Type B pancreatic cell (in vitro differentiated cells): ENCODE measurements around the gene NCOA7. TPM values are rescaled to one million over a fixed set of nuclear protein-coding genes. Genes with fewer than 3 reads are reported as not detected.

Source experiments
- DNase-seq: peaks from one replicate; pipeline ENCODE4 v3.0.0; 2021; ENCODE audit warnings: mixed read lengths; ENCODE audit not compliant: unreplicated experiment; ENCODE audit errors: extremely low spot score
- H3K27ac Mint-ChIP-seq: 2 replicates; pipeline ENCODE4 v1.8.0; 2021; ENCODE audit warnings: mild to moderate bottlenecking, mixed read lengths
- H3K27me3 Mint-ChIP-seq: 2 replicates; pipeline ENCODE4 v1.8.0; 2021; ENCODE audit warnings: mixed read lengths
- H3K36me3 Mint-ChIP-seq: 2 replicates; pipeline ENCODE4 v1.8.0; 2021; ENCODE audit warnings: mixed read lengths
- H3K4me1 Mint-ChIP-seq: one replicate; pipeline ENCODE4 v1.8.0; 2021; ENCODE audit warnings: mixed read lengths; ENCODE audit not compliant: unreplicated experiment
- H3K4me3 Mint-ChIP-seq: 2 replicates; pipeline ENCODE4 v1.8.0; 2021; ENCODE audit warnings: mild to moderate bottlenecking, mixed read lengths
- H3K9me3 Mint-ChIP-seq: 2 replicates; pipeline ENCODE4 v1.8.0; 2021; ENCODE audit warnings: mixed read lengths
- CTCF ChIP-seq: fragments of 200-600 bp; sonication (generic); conservative IDR thresholded peaks from 2 replicates; pipeline ENCODE4 v1.5.0; 2021; ENCODE audit warnings: antibody characterized with exemption, mild to moderate bottlenecking
- total RNA-seq: library from RNA; stranded (reverse); gene quantifications from 2 replicates; pipeline ENCODE4 v1.2.1, GENCODE V29; 2021; ENCODE audit warnings: low replicate concordance

The NCOA7 gene
- total RNA-seq, 1 donor from 2014 or later: 29.9 TPM

- TF ChIP-seq CTCF: no peak
- no peaks in the 10 kb centered on the region for H3K9me3 Mint-ChIP-seq
- peaks cover 37% of the 10 kb centered on the region for H3K36me3 Mint-ChIP-seq
- no peak for DNase-seq
- H3K4me3 Mint-ChIP-seq: no peak overlapping the region
- H3K27ac Mint-ChIP-seq: no peak overlapping the region
- peaks cover 7% of the 10 kb centered on the region for H3K4me1 Mint-ChIP-seq
- H3K27me3 Mint-ChIP-seq: no peaks in the 10 kb centered on the region
Observed at GRCh38 chr6:125924697-125925358, 134.1 kb downstream of the NCOA7 start.

- no peak overlapping the region for H3K27ac Mint-ChIP-seq
- H3K4me3 Mint-ChIP-seq: no peak overlapping the region
- no peak for DNase-seq
- H3K9me3 Mint-ChIP-seq: no peaks in the 10 kb centered on the region
- H3K4me1 Mint-ChIP-seq: peaks cover 7% of the 10 kb centered on the region
- no peak for TF ChIP-seq CTCF
- peaks cover 39% of the 10 kb centered on the region for H3K36me3 Mint-ChIP-seq
- no peaks in the 10 kb centered on the region for H3K27me3 Mint-ChIP-seq
Observed at GRCh38 chr6:125926711-125927110, 136.0 kb downstream of the NCOA7 start.

GRCh38 chr6:125927761-125928160 is 137.0 kb downstream of the NCOA7 start:
- no peaks in the 10 kb centered on the region for H3K27me3 Mint-ChIP-seq
- H3K4me3 Mint-ChIP-seq: no peak overlapping the region
- peaks cover 7% of the 10 kb centered on the region for H3K4me1 Mint-ChIP-seq
- H3K9me3 Mint-ChIP-seq: no peaks in the 10 kb centered on the region
- no peak for DNase-seq
- H3K27ac Mint-ChIP-seq: no peak overlapping the region
- peaks cover 34% of the 10 kb centered on the region for H3K36me3 Mint-ChIP-seq
- TF ChIP-seq CTCF: no peak

GRCh38 chr6:125930765-125931418 is 140.1 kb downstream of the NCOA7 start:
- H3K4me1 Mint-ChIP-seq: no peaks in the 10 kb centered on the region
- H3K9me3 Mint-ChIP-seq: no peaks in the 10 kb centered on the region
- no peak for DNase-seq
- peaks cover 12% of the 10 kb centered on the region for H3K36me3 Mint-ChIP-seq
- TF ChIP-seq CTCF: no peak
- no peaks in the 10 kb centered on the region for H3K27me3 Mint-ChIP-seq
- no peak overlapping the region for H3K4me3 Mint-ChIP-seq
- H3K27ac Mint-ChIP-seq: no peak overlapping the region

- no peak overlapping the region for H3K27ac Mint-ChIP-seq
- no peak for DNase-seq
- H3K36me3 Mint-ChIP-seq: peaks cover 12% of the 10 kb centered on the region
- no peak for TF ChIP-seq CTCF
- H3K9me3 Mint-ChIP-seq: no peaks in the 10 kb centered on the region
- no peaks in the 10 kb centered on the region for H3K27me3 Mint-ChIP-seq
- H3K4me3 Mint-ChIP-seq: no peak overlapping the region
- H3K4me1 Mint-ChIP-seq: no peaks in the 10 kb centered on the region
Observed at GRCh38 chr6:125931733-125932450, 141.1 kb downstream of the NCOA7 start.
